ENCODE data around the gene EFNA5. TPM values are rescaled to one million over a fixed set of nuclear protein-coding genes. Genes with fewer than 3 reads are reported as not detected.

Gene EFNA5
- polyA plus RNA-seq, 3 donors = 0.01 TPM; not detected in 2

DNA sequence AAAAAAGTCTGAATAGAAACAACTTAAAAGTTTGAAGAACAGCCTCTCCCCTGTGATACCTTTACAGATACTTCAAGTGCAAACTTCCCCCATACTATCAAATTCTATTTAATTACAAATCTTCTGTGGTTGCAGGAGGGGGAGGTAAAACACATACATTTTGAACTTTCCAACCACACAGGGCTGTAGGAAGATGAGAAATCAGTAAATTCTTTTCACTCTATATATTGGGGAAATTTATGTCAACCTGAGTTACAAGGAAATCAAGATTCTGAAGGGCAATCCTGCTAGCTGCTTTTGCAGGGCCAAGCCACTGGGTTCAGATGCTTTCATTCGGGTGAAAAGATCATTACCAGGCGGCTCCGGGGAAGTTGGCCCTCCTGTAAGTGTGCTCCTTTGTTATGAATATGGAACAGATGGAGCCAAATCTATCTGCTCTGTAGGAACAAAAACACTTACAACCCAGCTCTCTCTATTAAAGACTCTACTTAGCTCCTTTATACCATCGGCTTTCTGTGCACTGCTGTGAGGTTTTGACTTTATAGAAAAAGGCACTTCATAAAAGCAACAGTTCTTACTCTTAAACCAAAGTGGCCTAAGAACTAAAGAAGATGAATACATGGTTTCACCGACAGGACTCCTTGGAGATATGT, 269.1 kb downstream of the EFNA5 start:
- Histone ChIP-seq H3K9me3 (replicated peaks in 1 of 2; ENCODE audit: control insufficient read depth in 1 of 2, insufficient read depth in 1 of 2, low read length in 2 of 2) (no peaks in the 10 kb centered on the region), H3K36me3 (replicated peaks in 1 of 2; ENCODE audit: control insufficient read depth in 1 of 2, insufficient read depth in 2 of 2, low read length in 2 of 2) (no peaks in the 10 kb centered on the region), H3K4me2 (replicated peaks; ENCODE audit: extremely low read depth, low read length, poor library complexity, severe bottlenecking) (no peak overlapping the region), H3K27ac (ENCODE audit: low read depth in 1 of 2, low read length in 2 of 2) (no peak overlapping the region), H3K79me2 (ENCODE audit: insufficient read depth, low read length) (no peaks in the 10 kb centered on the region), H3K9ac (ENCODE audit: insufficient read depth, low read length, poor library complexity, severe bottlenecking) (no peak overlapping the region), H4K20me1 (ENCODE audit: insufficient read depth, low read length) (no peaks in the 10 kb centered on the region), H3K4me3 (replicated peaks in 1 of 3; ENCODE audit: low read depth in 2 of 3, low read length in 3 of 3) (no peak overlapping the region), H3K4me1 (ENCODE audit: control insufficient read depth in 1 of 2, insufficient read depth in 2 of 2, low read length in 2 of 2) (no peaks in the 10 kb centered on the region), H2AFZ (ENCODE audit: insufficient read depth, low read depth, low read length, poor library complexity, severe bottlenecking) (no peak overlapping the region), H3K27me3 (ENCODE audit: control insufficient read depth in 2 of 2, insufficient read depth in 2 of 2, low read length in 2 of 2) (no peaks in the 10 kb centered on the region)
- peaks cover 0 to 6% (median 0%) of the 10 kb centered on the region in 7 donors for H3K9me3 Mint-ChIP-seq
- no peak for DNase-seq
- no peak overlapping the region for H3K4me3 Mint-ChIP-seq
- TF ChIP-seq CTCF (IDR thresholded peaks at IDR 0.05) = no peak
- WGBS (ENCODE audit: insufficient coverage) = no CpG with 5 or more reads among the region's 5 CpGs
- intact Hi-C loops (cut with micrococcal nuclease) = no loop called here
- no peaks in the 10 kb centered on the region for H3K4me1 Mint-ChIP-seq
- no peaks in the 10 kb centered on the region for H3K36me3 Mint-ChIP-seq
- H3K27me3 Mint-ChIP-seq (ENCODE audit: low read depth in 3 of 3) = peaks cover 0 to 1% (median under 1%) of the 10 kb centered on the region in 3 donors
- no peak overlapping the region for H3K27ac Mint-ChIP-seq

- no peaks in the 10 kb centered on the region for H3K36me3 ChIP-seq (replicated peaks in 1 of 2; ENCODE audit: control insufficient read depth in 1 of 2, insufficient read depth in 2 of 2, low read length in 2 of 2)
- H3K4me3 ChIP-seq (replicated peaks in 1 of 3; ENCODE audit: low read depth in 2 of 3, low read length in 3 of 3) = no peak overlapping the region
- H3K9ac ChIP-seq (ENCODE audit: insufficient read depth, low read length, poor library complexity, severe bottlenecking) = no peak overlapping the region
- no peak overlapping the region for H3K27ac ChIP-seq (ENCODE audit: low read depth in 1 of 2, low read length in 2 of 2)
- Mint-ChIP-seq H3K27ac (no peak overlapping the region), H3K9me3 (peaks cover 0 to 6% (median 0%) of the 10 kb centered on the region in 7 donors), H3K4me3 (no peak overlapping the region), H3K27me3 (ENCODE audit: low read depth in 3 of 3) (peaks cover 0 to 2% (median 1%) of the 10 kb centered on the region in 3 donors), H3K36me3 (no peaks in the 10 kb centered on the region), H3K4me1 (no peaks in the 10 kb centered on the region)
- H3K4me2 ChIP-seq (replicated peaks; ENCODE audit: extremely low read depth, low read length, poor library complexity, severe bottlenecking) = no peak overlapping the region
- no peak overlapping the region for H2AFZ ChIP-seq (ENCODE audit: insufficient read depth, low read depth, low read length, poor library complexity, severe bottlenecking)
- no peaks in the 10 kb centered on the region for H4K20me1 ChIP-seq (ENCODE audit: insufficient read depth, low read length)
- no peaks in the 10 kb centered on the region for H3K4me1 ChIP-seq (ENCODE audit: control insufficient read depth in 1 of 2, insufficient read depth in 2 of 2, low read length in 2 of 2)
- WGBS (ENCODE audit: insufficient coverage) = no CpG with 5 or more reads among the region's 2 CpGs
- H3K27me3 ChIP-seq (ENCODE audit: control insufficient read depth in 2 of 2, insufficient read depth in 2 of 2, low read length in 2 of 2) = no peaks in the 10 kb centered on the region
- no peak for DNase-seq
- no peak for TF ChIP-seq CTCF (IDR thresholded peaks at IDR 0.05)
- H3K9me3 ChIP-seq (replicated peaks in 1 of 2; ENCODE audit: control insufficient read depth in 1 of 2, insufficient read depth in 1 of 2, low read length in 2 of 2) = no peaks in the 10 kb centered on the region
- no peaks in the 10 kb centered on the region for H3K79me2 ChIP-seq (ENCODE audit: insufficient read depth, low read length)
- intact Hi-C loops (cut with micrococcal nuclease) = no loop called here
Measured at GRCh38 chr5:107400328-107400727, 270.4 kb downstream of the EFNA5 start.

Data from CD14-positive monocyte (primary cell).